D721Med (cell line): ENCODE results near the gene ZSCAN10.
"Not testable (repeated sequence)": the region's sequence is repeated elsewhere in the genome, so short reads cannot be mapped to it uniquely, and the experiment has no call there.

Experiments
- DNase-seq: peaks from one replicate; pipeline ENCODE4 v3.0.0; 2011; ENCODE audit warnings: low spot score; ENCODE audit not compliant: insufficient read length
- FAIRE-seq: peaks from 2 replicates; lab custom pipeline; 2011; peaks lifted over from hg19 to GRCh38; lab: Jason Lieb, UNC
- TF ChIP-seq, protein P1 (sequence below): IDR thresholded peaks from 2 replicates; pipeline ENCODE4 v1.5.1; 2012; ENCODE audit warnings: mild to moderate bottlenecking, control low read depth; ENCODE audit not compliant: insufficient read depth; ENCODE audit errors: missing control alignments

The ZSCAN10 gene

DNA sequence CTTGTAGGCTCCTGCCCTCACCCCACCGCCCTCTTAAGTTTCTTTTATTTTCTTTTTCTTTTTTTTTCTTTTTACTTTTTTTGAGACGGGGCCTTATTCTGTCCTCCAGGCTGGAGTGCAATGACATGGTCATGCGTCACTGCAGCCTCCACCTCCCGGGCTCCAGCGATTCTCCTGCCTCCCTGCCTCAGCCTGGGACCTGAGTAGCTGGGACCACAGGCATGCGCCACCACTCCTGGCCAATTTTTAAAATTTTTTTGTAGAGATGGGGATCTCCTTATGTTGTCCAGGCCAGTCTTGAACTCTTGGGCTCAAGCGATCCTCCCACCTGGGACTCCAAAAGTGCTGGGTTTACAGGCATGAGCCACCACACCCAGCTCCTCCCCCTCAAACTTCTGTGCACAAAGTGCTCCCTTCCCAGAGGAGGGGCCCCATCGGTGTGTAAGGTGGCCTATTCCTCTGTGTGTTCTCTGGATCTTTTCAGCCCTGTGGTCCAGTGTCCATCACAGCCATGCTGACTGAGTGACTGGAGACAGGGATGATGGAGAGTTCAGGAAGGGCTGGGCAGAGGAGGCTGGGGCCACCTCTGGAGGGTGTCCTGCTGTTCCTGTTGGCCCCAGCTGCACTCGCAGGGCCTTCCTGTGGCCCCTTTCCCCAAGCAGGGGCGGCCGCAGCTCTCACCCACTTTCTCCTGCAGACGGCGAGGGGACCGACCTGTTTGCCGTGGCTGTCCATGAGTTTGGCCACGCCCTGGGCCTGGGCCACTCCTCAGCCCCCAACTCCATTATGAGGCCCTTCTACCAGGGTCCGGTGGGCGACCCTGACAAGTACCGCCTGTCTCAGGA lies 42.5 kb downstream of the ZSCAN10 start:
- TF ChIP-seq, protein P1, sequence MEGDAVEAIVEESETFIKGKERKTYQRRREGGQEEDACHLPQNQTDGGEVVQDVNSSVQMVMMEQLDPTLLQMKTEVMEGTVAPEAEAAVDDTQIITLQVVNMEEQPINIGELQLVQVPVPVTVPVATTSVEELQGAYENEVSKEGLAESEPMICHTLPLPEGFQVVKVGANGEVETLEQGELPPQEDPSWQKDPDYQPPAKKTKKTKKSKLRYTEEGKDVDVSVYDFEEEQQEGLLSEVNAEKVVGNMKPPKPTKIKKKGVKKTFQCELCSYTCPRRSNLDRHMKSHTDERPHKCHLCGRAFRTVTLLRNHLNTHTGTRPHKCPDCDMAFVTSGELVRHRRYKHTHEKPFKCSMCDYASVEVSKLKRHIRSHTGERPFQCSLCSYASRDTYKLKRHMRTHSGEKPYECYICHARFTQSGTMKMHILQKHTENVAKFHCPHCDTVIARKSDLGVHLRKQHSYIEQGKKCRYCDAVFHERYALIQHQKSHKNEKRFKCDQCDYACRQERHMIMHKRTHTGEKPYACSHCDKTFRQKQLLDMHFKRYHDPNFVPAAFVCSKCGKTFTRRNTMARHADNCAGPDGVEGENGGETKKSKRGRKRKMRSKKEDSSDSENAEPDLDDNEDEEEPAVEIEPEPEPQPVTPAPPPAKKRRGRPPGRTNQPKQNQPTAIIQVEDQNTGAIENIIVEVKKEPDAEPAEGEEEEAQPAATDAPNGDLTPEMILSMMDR, result no peak
- no peak for DNase-seq
- FAIRE-seq, result no peak

DNA sequence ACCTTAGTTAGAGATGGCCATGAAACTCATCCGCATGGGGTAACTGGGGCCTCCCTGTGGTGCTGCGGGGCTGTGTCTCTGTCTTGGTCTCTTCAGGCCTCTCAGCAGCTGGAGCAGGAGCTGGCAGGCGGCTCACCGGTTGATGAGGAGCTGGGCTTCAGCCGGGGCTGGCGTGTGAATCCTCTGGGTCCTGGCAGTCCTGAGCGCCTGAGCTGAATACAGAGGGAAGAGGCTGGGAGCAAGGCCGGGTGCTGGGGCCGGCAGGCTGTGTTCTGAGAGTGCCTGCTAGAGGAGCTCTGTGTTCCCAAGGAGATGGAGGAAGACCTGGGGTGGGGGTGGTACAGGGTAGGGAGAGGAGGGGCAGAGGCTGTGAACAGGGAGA lies 43.4 kb downstream of the ZSCAN10 start:
- not testable (repeated sequence) for FAIRE-seq, DNase-seq

DNA sequence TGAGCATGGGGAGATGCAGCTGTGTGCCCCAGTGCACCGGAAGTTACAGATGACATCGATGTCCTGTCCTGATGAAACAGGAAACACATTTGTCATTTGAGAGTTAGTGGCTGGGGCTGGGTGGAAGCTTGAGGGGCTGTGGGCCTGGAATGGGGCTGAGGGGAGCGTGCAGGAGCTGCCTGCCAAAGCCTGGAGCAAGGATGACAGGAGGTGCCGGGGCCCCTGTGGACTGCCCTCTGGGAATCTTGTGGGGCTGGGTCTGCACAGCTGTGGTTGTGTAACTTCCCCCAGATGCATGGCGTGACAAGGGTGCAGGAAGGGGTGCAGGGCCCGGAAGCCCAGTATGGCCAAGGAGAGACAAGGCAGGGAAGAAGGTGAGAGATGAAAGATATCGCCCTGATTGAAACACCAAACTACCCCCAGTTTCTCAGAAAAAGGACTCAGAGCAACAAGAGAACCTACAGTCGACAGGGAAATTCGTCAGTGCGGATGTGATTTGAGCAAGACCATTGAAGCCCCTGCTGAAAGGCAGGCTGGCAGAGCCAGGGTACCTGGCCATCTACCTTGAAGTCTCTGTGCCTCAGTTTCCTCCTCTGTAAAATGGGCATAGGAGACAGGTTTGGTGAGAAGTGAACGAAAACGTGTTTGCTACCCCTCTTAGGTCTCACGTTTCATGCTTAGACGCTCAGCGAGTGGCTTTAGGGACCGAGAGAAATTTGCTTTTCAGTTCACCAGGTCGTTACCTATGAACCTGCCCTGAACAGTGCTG lies 43.9 kb downstream of the ZSCAN10 start:
- TF ChIP-seq, protein P1, result no peak
- no peak for FAIRE-seq
- DNase-seq, result no peak

DNA sequence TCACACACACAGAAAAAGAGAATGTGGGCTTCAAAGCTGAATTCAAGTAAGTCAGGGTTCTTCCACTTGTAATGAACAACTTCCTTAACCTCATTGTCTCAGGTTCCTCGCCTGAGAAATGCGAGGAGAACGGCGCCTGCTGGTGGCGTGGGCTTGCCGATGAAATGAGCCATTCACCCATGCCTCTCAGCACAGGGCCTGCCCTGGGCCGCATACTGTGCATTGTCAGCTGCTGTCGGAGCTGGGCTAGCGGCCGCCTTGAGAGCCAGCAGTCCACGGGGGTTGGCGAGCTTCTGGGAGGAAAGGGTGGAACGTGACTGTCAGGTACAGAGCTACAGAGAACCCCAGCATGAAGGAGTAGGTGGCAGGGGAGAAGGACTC lies 45.8 kb downstream of the ZSCAN10 start:
- not testable (repeated sequence) for DNase-seq, FAIRE-seq

DNA sequence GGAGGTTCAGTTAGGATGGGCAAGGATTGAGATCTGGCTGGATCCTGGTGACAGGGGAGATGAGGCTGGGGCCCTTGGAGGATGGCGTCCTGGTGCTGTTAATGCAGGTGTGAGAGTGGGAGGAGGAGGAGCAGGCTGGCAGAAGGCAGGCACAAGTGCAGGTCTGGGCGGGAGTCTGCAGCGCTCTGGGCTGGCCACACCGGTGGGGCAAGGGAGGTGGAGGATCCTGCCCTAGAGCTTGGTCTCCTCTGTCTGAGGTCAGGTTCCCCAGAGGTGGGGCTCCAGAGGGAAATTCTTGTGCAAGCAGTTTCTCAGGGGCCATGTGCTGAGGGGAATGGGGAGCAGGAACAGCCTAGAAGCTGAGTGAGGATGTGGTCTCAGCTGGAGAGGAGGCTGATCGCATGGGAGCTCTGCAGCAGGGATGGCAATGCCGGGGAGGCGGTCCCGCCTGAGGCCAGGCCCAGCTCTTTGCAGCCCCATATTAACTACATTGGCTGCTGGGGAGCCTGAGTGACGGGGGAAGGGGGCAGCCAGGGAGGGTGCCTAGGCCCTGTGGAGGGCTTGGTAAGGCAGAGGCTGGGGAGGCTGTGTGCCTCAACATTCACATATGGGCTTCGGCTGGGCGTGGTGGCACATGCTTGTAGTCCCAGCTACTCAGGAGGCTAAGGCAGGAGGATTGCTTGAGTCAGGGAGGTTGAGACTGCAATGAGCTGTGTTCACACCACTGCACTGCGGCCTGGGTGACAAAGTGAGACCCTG lies 46.3 kb downstream of the ZSCAN10 start:
- FAIRE-seq, DNase-seq: not testable (repeated sequence)

DNA sequence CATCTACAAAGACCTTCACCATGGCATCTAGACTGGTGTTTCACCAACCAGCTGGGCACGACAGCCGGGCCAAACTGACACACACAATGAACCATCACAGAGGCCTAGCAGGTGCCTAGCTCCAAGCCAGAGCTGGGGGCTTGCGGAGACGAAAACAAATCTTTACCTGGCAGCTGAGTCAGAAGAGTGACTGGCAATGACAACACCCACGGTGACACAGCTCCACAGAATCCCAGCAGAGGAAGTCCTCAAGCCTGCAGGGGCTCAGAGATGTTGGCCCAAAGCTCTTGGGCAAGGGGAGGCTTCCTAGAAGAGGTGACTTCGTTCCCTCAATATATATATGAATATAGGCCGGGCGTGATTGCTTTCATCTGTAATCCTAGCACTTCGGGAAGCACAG lies 47.6 kb downstream of the ZSCAN10 start:
- FAIRE-seq, result no peak
- no peak for DNase-seq
- TF ChIP-seq, protein P1, result no peak

DNA sequence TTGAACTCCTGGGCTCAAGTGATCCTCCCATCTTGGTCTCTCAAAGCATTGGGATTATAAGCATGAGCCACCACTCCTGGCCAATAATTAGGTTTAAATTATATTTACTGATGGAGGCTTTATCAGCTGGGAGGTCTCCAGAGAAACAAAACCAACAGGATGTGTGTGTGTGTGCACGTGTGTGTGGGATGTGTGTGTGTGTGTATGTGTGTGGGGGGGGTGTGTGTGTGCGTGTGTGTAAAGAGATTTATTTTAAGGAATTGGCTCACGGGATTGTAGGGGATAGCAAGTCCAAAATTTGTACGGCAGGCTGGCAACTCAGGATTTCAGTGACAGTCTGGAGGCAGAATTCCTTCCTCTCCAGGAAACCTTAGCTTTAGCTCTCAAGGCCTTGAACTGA lies 48.1 kb downstream of the ZSCAN10 start:
- DNase-seq (no peak), FAIRE-seq (no peak)
- TF ChIP-seq, protein P1, result no peak

DNA sequence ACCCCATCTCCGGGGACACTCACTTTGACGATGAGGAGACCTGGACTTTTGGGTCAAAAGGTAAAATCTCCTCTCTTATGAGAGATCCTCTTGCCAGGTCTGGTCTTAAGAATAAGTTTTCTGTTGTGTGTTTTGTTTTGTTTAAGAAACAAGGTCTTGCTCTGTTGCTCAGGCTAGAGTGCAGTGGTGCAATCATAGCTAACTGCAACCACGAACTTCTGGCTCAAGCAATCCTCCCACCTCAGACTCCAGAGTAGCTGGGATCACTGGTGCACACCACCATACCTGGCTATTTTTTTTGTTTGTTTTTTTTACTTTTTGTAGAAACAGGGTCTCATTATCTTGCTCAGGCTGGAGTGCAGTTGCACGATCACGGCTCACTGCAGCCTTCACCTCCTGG lies 48.6 kb downstream of the ZSCAN10 start:
- FAIRE-seq (no peak), DNase-seq (no peak)
- TF ChIP-seq, protein P1, result no peak
